Measurements from ENCODE around the gene ZMIZ1.

Gene ZMIZ1

GRCh38 chr10:79254333-79255006, 185.7 kb downstream of the ZMIZ1 start:
- no peak for DNase-seq

DNA sequence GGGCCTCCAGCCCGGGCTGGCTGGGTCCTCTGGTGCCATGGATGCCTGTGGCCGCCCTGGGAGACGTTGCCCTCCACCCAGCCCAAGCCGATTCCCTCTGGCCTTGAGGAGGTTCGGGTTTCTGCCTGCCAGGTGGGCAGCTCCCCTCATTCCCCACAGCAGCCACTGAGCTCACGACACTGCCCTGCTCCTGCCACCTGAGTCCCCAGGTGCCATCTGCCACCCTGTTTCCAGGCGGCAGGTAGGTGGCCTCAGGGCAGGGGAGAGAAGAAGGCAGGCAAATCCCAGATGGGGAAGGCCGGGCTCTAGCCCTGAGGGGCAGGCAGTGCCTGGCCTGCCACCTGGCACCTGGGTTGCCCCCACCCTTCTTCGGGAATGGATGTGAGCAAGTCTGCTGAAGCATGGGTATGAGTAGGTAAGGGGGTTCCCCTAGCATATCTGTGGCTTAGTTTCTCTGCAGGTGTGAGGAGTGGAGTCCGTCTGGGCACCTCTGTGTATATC, 186.3 kb downstream of the ZMIZ1 start:
- no peak for DNase-seq

GRCh38 chr10:79256264-79256806, 187.6 kb downstream of the ZMIZ1 start:
- no peak for DNase-seq

DNA sequence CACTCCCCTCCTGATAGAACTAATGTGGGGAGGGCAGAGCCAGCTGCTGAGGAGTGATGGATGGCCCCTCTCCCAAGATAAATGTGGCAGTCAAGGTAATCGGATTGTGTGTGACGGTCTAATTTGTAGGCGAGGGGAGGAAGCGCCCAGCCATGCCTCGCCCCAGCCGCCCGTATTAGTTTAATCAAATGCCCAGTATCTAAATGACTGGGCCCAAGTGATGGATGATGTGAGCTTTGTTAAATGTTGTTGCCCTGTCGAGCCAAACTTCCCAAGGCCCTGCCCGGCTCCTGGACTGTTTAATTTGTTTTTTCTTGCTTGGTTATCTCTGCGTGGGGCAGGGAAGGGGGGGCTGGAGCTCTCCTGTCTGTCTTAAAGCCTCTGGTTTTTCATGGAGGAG, 190.1 kb downstream of the ZMIZ1 start:
- no peak for DNase-seq

GRCh38 chr10:79259834-79260233, 191.1 kb downstream of the ZMIZ1 start:
- DNase-seq = no peak

DNA sequence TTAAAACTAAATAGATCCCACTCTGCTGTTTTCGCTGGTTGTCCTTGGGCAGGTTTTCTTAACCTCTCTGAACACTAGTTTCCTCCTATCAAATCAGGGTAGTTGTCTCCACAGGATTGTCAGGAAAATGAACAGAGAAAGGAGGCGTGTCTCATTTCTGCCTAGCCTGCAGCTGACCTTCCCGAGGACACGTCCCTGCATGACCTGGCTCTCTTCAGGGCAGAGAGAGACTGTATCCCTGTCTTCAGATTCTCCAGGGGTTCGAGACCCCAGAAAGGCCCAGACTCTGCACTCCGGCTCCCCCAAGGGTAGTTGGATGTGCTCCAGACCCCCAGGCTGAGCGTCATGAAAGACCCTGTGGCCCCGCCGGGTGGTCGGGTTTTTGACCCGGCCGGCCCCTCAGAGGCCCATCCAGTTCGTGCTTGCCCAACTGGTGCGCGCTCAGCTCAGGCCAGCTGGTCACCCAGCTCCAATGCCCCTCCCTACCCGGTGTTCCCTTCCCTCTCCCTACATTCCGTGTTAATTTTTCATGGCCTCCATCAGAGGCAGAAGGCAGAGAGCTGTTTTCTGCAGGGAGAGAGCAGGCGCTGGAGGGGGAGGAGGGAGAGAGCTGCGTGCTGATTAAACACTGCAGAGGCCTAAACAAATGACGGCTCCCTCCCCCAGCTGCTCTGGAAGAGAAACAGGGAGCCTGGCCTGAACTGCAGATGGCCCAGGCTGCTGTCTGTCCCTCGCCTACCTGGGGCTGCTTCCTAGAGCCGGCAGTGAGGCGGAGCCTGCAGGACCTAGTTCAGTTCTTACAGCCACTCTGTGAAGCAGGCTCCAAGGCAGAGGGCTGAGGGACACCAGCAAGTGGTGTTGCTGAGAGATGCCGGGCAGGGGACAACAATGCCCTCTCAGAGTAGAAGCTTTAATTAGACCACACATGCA, 192.3 kb downstream of the ZMIZ1 start:
- DNase-seq = no peak

DNA sequence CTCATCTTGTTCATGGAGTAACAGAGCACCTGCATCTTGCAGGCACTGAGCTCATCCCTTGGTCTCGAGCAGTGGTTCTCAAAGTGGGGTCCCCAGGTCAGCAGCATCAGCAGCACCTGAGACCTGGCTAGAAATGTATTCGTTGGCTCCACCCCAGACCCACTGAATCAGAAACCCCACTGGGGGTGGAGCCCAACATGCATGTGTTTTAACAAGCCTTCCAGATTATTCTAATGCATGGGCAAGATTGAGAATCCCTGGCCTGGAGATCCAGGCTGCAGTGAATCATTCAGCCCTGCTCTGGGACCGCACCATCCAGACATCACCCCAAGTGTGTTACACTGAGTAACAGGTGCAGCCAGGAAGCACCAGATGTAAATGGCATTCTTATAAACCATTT, 193.4 kb downstream of the ZMIZ1 start:
- no peak for DNase-seq

GRCh38 chr10:79262959-79263746, 194.4 kb downstream of the ZMIZ1 start:
- DNase-seq = no peak

DNA sequence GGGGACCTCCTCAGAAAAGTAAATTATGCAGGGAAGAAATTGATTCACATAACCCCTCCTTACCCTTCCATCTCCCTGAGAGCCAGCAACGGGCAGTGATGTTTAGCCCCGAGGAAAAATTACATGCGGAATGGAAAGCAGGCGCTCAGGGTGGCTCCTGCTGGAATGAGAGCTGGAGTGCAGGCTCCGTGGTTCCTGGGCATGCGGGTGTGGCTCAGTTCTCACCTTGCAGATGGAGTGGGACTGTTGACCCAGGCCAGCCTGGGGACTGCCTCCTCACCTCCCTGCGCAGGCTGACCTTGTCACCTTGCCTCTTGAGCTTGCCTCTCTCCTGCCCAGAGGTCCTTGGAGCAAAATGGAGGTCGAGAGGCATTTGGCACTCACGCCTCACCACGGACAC, 195.2 kb downstream of the ZMIZ1 start:
- DNase-seq = no peak

- no peak for DNase-seq
Observed at GRCh38 chr10:79264942-79265341, 196.2 kb downstream of the ZMIZ1 start.

- DNase-seq = no peak
Observed at GRCh38 chr10:79266084-79266483, 197.3 kb downstream of the ZMIZ1 start.

GRCh38 chr10:79266543-79267312, 198.0 kb downstream of the ZMIZ1 start:
- no peak for DNase-seq

DNA sequence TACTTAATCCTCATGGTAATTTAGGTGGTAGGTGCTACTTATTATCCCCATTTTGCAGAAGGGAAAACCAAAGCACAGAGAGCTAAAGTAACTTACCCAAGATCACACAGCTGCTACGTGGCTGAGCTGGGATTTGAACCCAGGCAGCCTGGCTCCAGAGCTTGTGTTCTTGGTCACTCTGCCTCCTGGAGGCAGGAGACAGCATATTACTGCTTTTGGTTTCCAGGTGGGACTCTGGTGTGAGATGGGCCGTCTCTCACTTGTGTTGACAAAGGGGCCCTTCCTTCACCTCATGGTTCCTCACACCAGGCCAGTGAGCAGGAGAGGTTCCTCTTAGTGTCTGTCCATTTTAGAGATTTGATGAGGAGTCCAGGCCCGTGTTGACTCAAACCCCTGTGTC, 198.7 kb downstream of the ZMIZ1 start:
- DNase-seq = no peak

DNA sequence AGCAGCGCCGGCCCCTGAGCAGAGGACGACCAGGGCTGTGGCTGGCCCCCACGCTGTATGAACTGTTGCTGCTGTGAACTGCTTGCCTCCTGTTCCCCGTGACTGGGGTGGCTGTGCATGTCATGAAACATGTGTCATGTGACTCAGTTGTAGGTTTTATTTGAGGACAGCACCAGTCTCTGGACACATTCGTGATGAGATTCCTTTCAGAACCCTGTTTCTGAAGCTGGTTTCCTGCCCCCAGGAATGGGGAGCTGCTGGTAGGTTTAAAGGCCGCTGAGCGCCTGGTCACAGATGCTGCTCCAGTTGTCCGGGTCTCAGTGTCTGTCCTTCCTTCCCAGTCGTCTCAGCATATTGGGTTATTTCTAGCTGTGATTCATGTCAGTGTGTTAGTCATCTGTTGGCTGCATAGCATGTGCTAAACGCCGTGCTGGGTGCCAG, 199.4 kb downstream of the ZMIZ1 start:
- no peak for DNase-seq

DNA sequence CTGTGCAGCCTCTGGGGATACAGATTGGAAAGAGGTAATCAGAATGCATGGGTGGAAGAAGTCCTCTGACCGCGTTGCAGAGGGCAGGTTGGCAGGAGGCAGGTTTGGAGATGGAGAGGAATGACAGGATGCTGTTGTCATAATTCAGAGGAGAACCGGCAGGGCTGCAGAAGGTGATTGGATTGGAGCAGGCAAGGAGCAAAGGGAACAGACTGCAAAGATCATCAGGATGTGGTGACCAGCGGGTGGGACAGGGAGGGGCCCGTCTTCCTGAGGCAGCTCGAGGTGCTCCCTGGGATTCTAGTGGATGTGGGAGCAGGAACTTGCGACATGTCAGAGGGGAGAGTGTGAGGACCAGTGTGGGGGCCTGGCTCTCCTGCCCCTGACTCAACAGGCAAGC, 200.0 kb downstream of the ZMIZ1 start:
- DNase-seq = no peak

- DNase-seq = no peak
Observed at GRCh38 chr10:79269443-79269842, 200.7 kb downstream of the ZMIZ1 start.

GRCh38 chr10:79269969-79270368, 201.2 kb downstream of the ZMIZ1 start:
- DNase-seq = no peak

DNA sequence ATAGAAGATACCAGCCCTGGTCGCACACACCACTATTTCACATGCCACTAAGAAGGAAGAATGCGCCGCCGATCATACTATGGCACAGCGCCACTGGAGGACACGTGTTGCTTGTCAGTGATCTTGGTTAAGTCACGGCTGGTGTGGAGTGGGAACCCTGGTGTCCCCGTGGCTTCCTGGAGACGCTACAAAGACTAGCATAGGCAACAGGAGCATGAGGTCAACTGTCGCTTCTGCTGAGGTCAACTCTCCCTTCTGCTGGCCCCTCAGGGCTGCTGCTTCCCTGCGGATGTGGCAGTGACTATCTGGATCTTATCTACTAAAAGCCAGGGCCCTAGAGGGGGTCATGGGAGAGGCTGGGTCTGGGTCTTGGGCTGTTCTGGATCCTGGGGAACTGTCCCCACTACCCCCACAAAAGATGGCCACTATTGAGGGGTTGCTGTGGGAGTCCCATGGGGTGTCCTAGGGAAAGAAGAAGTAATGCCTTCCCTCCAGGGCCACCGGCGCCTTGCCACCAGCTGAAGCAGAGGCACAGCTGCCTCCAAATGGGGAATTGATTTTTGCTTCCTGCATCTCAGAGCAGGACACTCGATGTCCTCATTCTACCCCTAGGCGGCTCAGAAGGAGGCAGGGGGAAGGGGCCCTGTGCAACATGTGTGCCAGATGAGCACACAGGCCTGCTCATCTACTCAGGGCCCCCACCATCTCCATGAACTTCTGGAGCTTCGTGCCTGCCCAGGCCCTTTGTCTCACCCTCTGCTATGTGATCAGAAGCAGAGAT, 201.9 kb downstream of the ZMIZ1 start:
- no peak for DNase-seq

DNA sequence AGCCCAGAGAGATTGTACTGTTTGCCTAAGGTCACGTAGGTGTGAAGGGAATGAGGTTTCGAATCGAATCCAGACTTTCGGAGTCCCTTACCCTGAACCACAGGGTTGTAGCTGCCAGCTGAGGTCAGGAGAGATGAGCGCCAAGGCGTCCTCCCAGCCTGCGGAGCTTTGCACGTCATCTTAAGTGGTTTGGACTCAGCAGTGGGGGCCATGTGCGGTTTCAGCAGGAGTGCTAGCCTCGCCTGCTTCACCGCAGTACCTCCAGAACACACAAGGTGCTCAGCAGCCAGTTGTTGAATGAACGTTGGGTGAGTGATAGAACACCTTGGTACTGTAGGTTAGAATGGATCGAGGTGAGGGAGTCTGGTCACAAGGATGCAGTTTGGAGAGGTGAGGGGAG, 203.6 kb downstream of the ZMIZ1 start:
- no peak for DNase-seq

GRCh38 chr10:79273604-79274003, 204.8 kb downstream of the ZMIZ1 start:
- DNase-seq = no peak
